H1 (cell line): ENCODE data around the gene TEX10. TPM values are rescaled to one million over a fixed set of nuclear protein-coding genes. Genes with fewer than 3 reads are reported as not detected.

Experiments used
- CTCF ChIA-PET: fragments of 300-600 bp; sonication (Branson Sonifier 250); formaldehyde crosslinking; loops from one replicate; lab custom pipeline; 2021; ENCODE audit not compliant: partially characterized antibody; lab: Charles Lee
- POLR2A ChIA-PET: fragments of 300-600 bp; sonication (Branson Sonifier 250); formaldehyde crosslinking; loops from one replicate; lab custom pipeline; 2021; ENCODE audit warnings: inconsistent platforms; ENCODE audit not compliant: partially characterized antibody; lab: Charles Lee
- DNase-seq, 2 experiments: peaks; one replicate each; pipeline versions ENCODE4 v3.0.0 to v3.0.0-alpha.2; 2010 to 2022; ENCODE audit warnings: low spot score in 2 of 2, low read depth in 1 of 2, mixed read lengths in 1 of 2
- FAIRE-seq: peaks from 2 replicates; lab custom pipeline; 2011; peaks lifted over from hg19 to GRCh38; lab: Jason Lieb, UNC
- H2AFZ ChIP-seq: 2 replicates; pipeline ENCODE4 v1.8.1; 2012; ENCODE audit warnings: low read length, inconsistent platforms
- H2AK5ac ChIP-seq: 2 replicates; pipeline ENCODE4 v1.6.1; 2013; ENCODE audit warnings: low read depth, low read length
- H2BK120ac ChIP-seq: replicated peaks from 2 replicates; pipeline ENCODE3; 2013; ENCODE audit warnings: low read depth, low read length, inconsistent platforms
- H2BK12ac ChIP-seq: 2 replicates; pipeline ENCODE4 v1.6.1; 2013; ENCODE audit warnings: low read depth, low read length
- H2BK15ac ChIP-seq: 2 replicates; pipeline ENCODE4 v1.6.1; 2013; ENCODE audit warnings: low read length
- H2BK20ac ChIP-seq: 2 replicates; pipeline ENCODE4 v1.6.1; 2013; ENCODE audit warnings: low read length
- H2BK5ac ChIP-seq: 2 replicates; pipeline ENCODE4 v1.6.1; 2013; ENCODE audit warnings: low read depth, low read length
- H3K14ac ChIP-seq: 2 replicates; pipeline ENCODE4 v1.6.1; 2013; ENCODE audit warnings: inconsistent platforms; ENCODE audit not compliant: insufficient read length
- H3K18ac ChIP-seq: 2 replicates; pipeline ENCODE4 v1.6.1; 2013; ENCODE audit warnings: low read length; ENCODE audit errors: extremely low read depth
- H3K23ac ChIP-seq: 2 replicates; pipeline ENCODE4 v1.6.1; 2013; ENCODE audit warnings: inconsistent platforms; ENCODE audit not compliant: insufficient read length
- H3K23me2 ChIP-seq: 2 replicates; pipeline ENCODE4 v1.6.1; 2013; ENCODE audit warnings: low read depth, low read length
- H3K27ac ChIP-seq: 2 replicates; pipeline ENCODE4 v1.6.1; 2011; ENCODE audit warnings: low read depth, low read length, inconsistent platforms
- H3K27me3 ChIP-seq, 4 experiments: replicated peaks in 1 of 4; 1 replicate in 1 of 4; 2 replicates in 3 of 4; pipeline versions ENCODE4 v1.6.1 to v1.8.1; 2011 to 2013; ENCODE audit warnings: low read length in 3 of 4, mild to moderate bottlenecking in 3 of 4, inconsistent platforms in 2 of 4, mixed read lengths in 2 of 4, moderate library complexity in 1 of 4; ENCODE audit not compliant: control insufficient read depth in 3 of 4, insufficient read depth in 3 of 4; ENCODE audit errors: extremely low read depth in 1 of 4
- H3K36me3 ChIP-seq, 4 experiments: 2 replicates each; pipeline versions ENCODE4 v1.6.1 to v1.8.1; 2011 to 2013; ENCODE audit warnings: mild to moderate bottlenecking in 4 of 4, low read length in 3 of 4, moderate library complexity in 2 of 4, control low read depth in 1 of 4, inconsistent platforms in 1 of 4; ENCODE audit not compliant: insufficient read depth in 4 of 4, control insufficient read depth in 2 of 4
- H3K4ac ChIP-seq: replicated peaks from 2 replicates; pipeline ENCODE3; 2013; ENCODE audit warnings: low read length, low read depth, mixed read lengths, inconsistent platforms; ENCODE audit not compliant: insufficient read length
- H3K4me1 ChIP-seq, 4 experiments: replicated peaks in 1 of 4; 1 replicate in 1 of 4; 2 replicates in 3 of 4; pipeline versions ENCODE4 v1.6.1 to v1.8.1; 2011 to 2013; ENCODE audit warnings: low read length in 3 of 4, inconsistent platforms in 2 of 4, mixed read lengths in 1 of 4; ENCODE audit not compliant: insufficient read depth in 4 of 4, control insufficient read depth in 3 of 4
- H3K4me2 ChIP-seq, 2 experiments: 2 replicates each; pipeline versions ENCODE4 v1.6.1 to v1.8.1; 2011 to 2013; ENCODE audit warnings: low read depth in 2 of 2, low read length in 2 of 2, control low read depth in 1 of 2, inconsistent platforms in 1 of 2, mild to moderate bottlenecking in 1 of 2; ENCODE audit not compliant: insufficient read depth in 1 of 2
- H3K4me3 ChIP-seq, 4 experiments: fragments of 200-600, 300-600 bp in 1 of 4; sonication (generic), shearing (Covaris generic), sonication (Bioruptor Twin) in 1 of 4; 2 replicates each; pipeline versions ENCODE4 v1.5.1 to v1.8.1; 2011 to 2016; ENCODE audit warnings: low read length in 4 of 4, low read depth in 3 of 4, control low read depth in 2 of 4, inconsistent platforms in 2 of 4, mild to moderate bottlenecking in 2 of 4, mixed read lengths in 1 of 4, moderate library complexity in 1 of 4; ENCODE audit not compliant: insufficient read depth in 2 of 4; ENCODE audit errors: extremely low read depth in 1 of 4
- H3K56ac ChIP-seq: replicated peaks from 2 replicates; pipeline ENCODE3; 2013; ENCODE audit warnings: low read depth, mild to moderate bottlenecking, mixed read lengths, low read length, inconsistent platforms; ENCODE audit not compliant: insufficient read length
- H3K79me1 ChIP-seq: 2 replicates; pipeline ENCODE4 v1.6.1; 2013; ENCODE audit warnings: low read depth, low read length, control low read depth
- H3K79me2 ChIP-seq, 2 experiments: 2 replicates each; pipeline versions ENCODE4 v1.6.1 to v1.8.1; 2012 to 2013; ENCODE audit warnings: low read length in 2 of 2, mild to moderate bottlenecking in 2 of 2, inconsistent platforms in 1 of 2; ENCODE audit not compliant: insufficient read depth in 2 of 2, control insufficient read depth in 1 of 2
- H3K9ac ChIP-seq, 4 experiments: replicated peaks in 1 of 4; 1 replicate in 1 of 4; 2 replicates in 3 of 4; pipeline versions ENCODE4 v1.6.1 to v1.8.1; 2011 to 2013; ENCODE audit warnings: low read depth in 3 of 4, low read length in 3 of 4, control low read depth in 2 of 4, mild to moderate bottlenecking in 2 of 4, moderate library complexity in 2 of 4, inconsistent platforms in 1 of 4; ENCODE audit errors: extremely low read depth in 1 of 4
- H3K9me3 ChIP-seq, 2 experiments: 2 replicates each; pipeline versions ENCODE4 v1.6.1 to v1.8.1; 2012 to 2013; ENCODE audit warnings: mild to moderate bottlenecking in 2 of 2, moderate library complexity in 2 of 2, control low read depth in 1 of 2, inconsistent platforms in 1 of 2, low read depth in 1 of 2, low read length in 1 of 2, mixed read lengths in 1 of 2; ENCODE audit not compliant: insufficient read depth in 2 of 2
- H4K20me1 ChIP-seq, 2 experiments: replicated peaks in 1 of 2; 2 replicates each; pipeline versions ENCODE3 to v1.8.1; 2011 to 2013; ENCODE audit warnings: inconsistent platforms in 2 of 2, low read length in 2 of 2, mild to moderate bottlenecking in 1 of 2; ENCODE audit not compliant: insufficient read depth in 2 of 2, control insufficient read depth in 1 of 2
- H4K5ac ChIP-seq: 2 replicates; pipeline ENCODE4 v1.6.1; 2013; ENCODE audit warnings: low read length, low read depth, mixed read lengths, inconsistent platforms; ENCODE audit not compliant: insufficient read length
- H4K8ac ChIP-seq: 2 replicates; pipeline ENCODE4 v1.8.0; 2013; ENCODE audit warnings: mild to moderate bottlenecking, moderate library complexity, low read length, inconsistent platforms; ENCODE audit not compliant: insufficient read depth; ENCODE audit errors: extremely low read depth
- H4K91ac ChIP-seq: replicated peaks from 2 replicates; pipeline ENCODE3; 2013; ENCODE audit warnings: low read length, mixed read lengths, inconsistent platforms; ENCODE audit not compliant: insufficient read length
- ATF3 ChIP-seq: IDR thresholded peaks from 2 replicates; pipeline ENCODE4 v1.6.1; 2011; ENCODE audit warnings: low read depth, mild to moderate bottlenecking, low read length; ENCODE audit not compliant: insufficient read depth
- BACH1 ChIP-seq: IDR thresholded peaks from 2 replicates; pipeline ENCODE4 v1.6.1; 2012; ENCODE audit warnings: low read length, improper control_type of control experiment
- CTBP2 ChIP-seq: IDR thresholded peaks from 2 replicates; pipeline ENCODE4 v1.7.0; 2011; ENCODE audit warnings: borderline replicate concordance, mild to moderate bottlenecking, moderate library complexity, mixed read lengths, low read length; ENCODE audit not compliant: insufficient read depth, insufficient read length
- EP300 ChIP-seq, 2 experiments: IDR thresholded peaks; 1 replicate in 1 of 2; 2 replicates in 1 of 2; pipeline ENCODE4 v1.6.1; 2011 to 2012; ENCODE audit warnings: low read depth in 2 of 2, low read length in 2 of 2, mild to moderate bottlenecking in 2 of 2, borderline replicate concordance in 1 of 2, inconsistent platforms in 1 of 2, moderate library complexity in 1 of 2
- JUN ChIP-seq: IDR thresholded peaks from 2 replicates; pipeline ENCODE4 v1.6.1; 2011; ENCODE audit warnings: low read depth, mild to moderate bottlenecking, improper control_type of control experiment, low read length
- NRF1 ChIP-seq: IDR thresholded peaks from 2 replicates; pipeline ENCODE4 v1.6.1; 2011; ENCODE audit warnings: mild to moderate bottlenecking, low read depth, low read length, improper control_type of control experiment
- POU5F1 ChIP-seq: IDR thresholded peaks from 2 replicates; pipeline ENCODE4 v1.6.1; 2011; ENCODE audit warnings: low read depth, mild to moderate bottlenecking, low read length, moderate library complexity
- RAD21 ChIP-seq, 2 experiments: IDR thresholded peaks in 1 of 2; conservative IDR thresholded peaks in 1 of 2; 2 replicates each; pipeline ENCODE4 v1.6.1; 2011; ENCODE audit warnings: low read depth in 2 of 2, low read length in 2 of 2, improper control_type of control experiment in 1 of 2, inconsistent platforms in 1 of 2, mild to moderate bottlenecking in 1 of 2, moderate library complexity in 1 of 2
- RBBP5 ChIP-seq: IDR thresholded peaks from 2 replicates; pipeline ENCODE4 v1.7.1; 2012; ENCODE audit warnings: low read depth, mild to moderate bottlenecking, inconsistent platforms, low read length, moderate library complexity, borderline replicate concordance
- RNF2 ChIP-seq: fragments of 200-900, 300-1000 bp; sonication (generic); IDR thresholded peaks from 2 replicates; pipeline ENCODE4 v1.7.1; 2016; ENCODE audit warnings: borderline replicate concordance, low read depth, mild to moderate bottlenecking, antibody characterized with exemption, low read length; ENCODE audit not compliant: poor library complexity, severe bottlenecking; ENCODE audit errors: missing control alignments
- SIX5 ChIP-seq: IDR thresholded peaks from 2 replicates; pipeline ENCODE4 v1.6.1; 2011; ENCODE audit warnings: mild to moderate bottlenecking, low read depth, low read length
- ZNF274 ChIP-seq: IDR thresholded peaks from 2 replicates; pipeline ENCODE4 v1.7.0; 2012; ENCODE audit warnings: low read length, borderline replicate concordance; ENCODE audit errors: extremely low read depth
- WGBS, 2 experiments: shearing (Covaris generic) in 1 of 2; methylation state at CpG; one replicate each; pipeline versions ENCODE4 v1.1.6 to v1.1.7; 2013 to 2015; ENCODE audit warnings: low lambda C conversion rate in 2 of 2, mixed read lengths in 2 of 2, inconsistent platforms in 1 of 2, low coverage in 1 of 2, missing lambda C conversion rate in 1 of 2; ENCODE audit not compliant: insufficient replicate concordance in 2 of 2, insufficient coverage in 1 of 2, insufficient read length in 1 of 2; ENCODE audit errors: extremely low coverage in 1 of 2, missing lambda C conversion rate in 1 of 2; 5-methylcytosine and 5-hydroxymethylcytosine counted together
- polyA plus RNA-seq, 7 experiments: library from polyadenylated mRNA; depleted of rRNA in 3 of 7; stranded (reverse) in 5 of 7; unstranded in 2 of 7; fragments of >200 nt in 5 of 7; fragments of 200-250 nt in 2 of 7; gene quantifications; 1 replicate in 5 of 7; 2 replicates in 1 of 7; 4 replicates in 1 of 7; pipeline versions ENCODE4 v1.2.1 to v1.2.3, GENCODE V29; 2011 to 2013; ENCODE audit warnings: missing spikeins in 2 of 7, mixed read lengths in 2 of 7
- total RNA-seq: library from RNA; stranded (reverse); fragmentation: NEBNext Ultra II Directional; extraction: Animal tissue kit (Norgen Biotek cat#: 25700); gene quantifications from 2 replicates; pipeline ENCODE4 v1.2.1, GENCODE V29; 2021

Gene TEX10
- total and polyA plus RNA-seq, 2 of the 8 experiments (the other 6 are each of a cell fraction or from before 2014, with no cell fraction given), result 46.9 to 81.0 TPM

- FAIRE-seq, result no peak
- Histone ChIP-seq H3K23ac (no peak overlapping the region), H3K27ac (no peak overlapping the region), H3K56ac (no peak overlapping the region), H2BK20ac (no peak overlapping the region), H3K79me2 (no peaks in the 10 kb centered on the region), H3K4ac (no peak overlapping the region), H3K4me3 (no peak overlapping the region), H3K14ac (no peak overlapping the region), H3K79me1 (no peaks in the 10 kb centered on the region), H3K27me3 (no peaks in the 10 kb centered on the region), H2AK5ac (no peak overlapping the region), H2BK5ac (no peak overlapping the region), H2BK12ac (no peak overlapping the region), H3K36me3 (peaks cover 2 to 35% (median 18%) of the 10 kb centered on the region in 4 experiments), H4K5ac (no peak overlapping the region), H4K8ac (no peak overlapping the region), H4K91ac (no peak overlapping the region), H4K20me1 (peaks cover 6 to 12% of the 10 kb centered on the region in 2 experiments), H3K9ac (no peak overlapping the region), H2BK15ac (no peak overlapping the region), H3K4me1 (no peaks in the 10 kb centered on the region), H3K23me2 (peaks cover 2% of the 10 kb centered on the region; the same call in 1 of the 2 replicates), H3K4me2 (no peak overlapping the region), H2BK120ac (no peak overlapping the region), H3K9me3 (no peaks in the 10 kb centered on the region), H2AFZ (no peak overlapping the region), H3K18ac (no peak overlapping the region)
- WGBS, 2 experiments, result 87% methylated on average over 4 of the region's 4 CpGs; no CpG with 5 or more reads in 1 of the 2 experiments
- CTCF ChIA-PET, result interaction anchor here (0.5 to 1.6 kb wide), 6 partner anchors 9 to 32 kb away, joined by 3 to 7 read pairs (median 4); no protein-coding TSS in a partner anchor
- POLR2A ChIA-PET, result interaction anchor here (0.6 to 1.6 kb wide), 3 partner anchors 11 to 209 kb away, joined by 3 to 4 read pairs (median 4); no protein-coding TSS in a partner anchor
- DNase-seq, result no peak
- no peak for TF ChIP-seq RNF2
- TF ChIP-seq JUN, result no peak
- TF ChIP-seq RAD21 (IDR thresholded peaks at IDR 0.05 in 1 of 2, conservative IDR thresholded peaks at IDR 0.05 in 1 of 2; ENCODE audit: low read depth in 2 of 2, low read length in 2 of 2), result no peak
- TF ChIP-seq ZNF274, result no peak
- TF ChIP-seq EP300 (IDR thresholded peaks at IDR 0.05; ENCODE audit: borderline replicate concordance in 1 of 2, low read depth in 2 of 2, low read length in 2 of 2), result no peak
- TF ChIP-seq RBBP5, result no peak
- no peak for TF ChIP-seq CTBP2
- no peak for TF ChIP-seq ATF3
- no peak for TF ChIP-seq SIX5
- TF ChIP-seq BACH1, result no peak
- no peak for TF ChIP-seq POU5F1
- no peak for TF ChIP-seq NRF1
Measured at GRCh38 chr9:100296407-100296806, 56.3 kb downstream of the TEX10 start.
